Trophoblast cell (in vitro differentiated cells and primary cell): ENCODE results near the gene ZBTB2.
A peak's percentile ranks its signal among the peaks of the same experiment; 100 is the strongest.

Experiments
- DNase-seq, 2 donors: peaks; one replicate each; pipeline ENCODE4 v3.0.0-alpha.2; 2016
- H2AFZ ChIP-seq: 2 replicates; pipeline ENCODE4 v1.6.1; 2013; ENCODE audit warnings: low read length, moderate library complexity, mild to moderate bottlenecking; ENCODE audit not compliant: insufficient read depth, poor library complexity
- H2AK5ac ChIP-seq: 2 replicates; pipeline ENCODE4 v1.6.1; 2013; ENCODE audit warnings: mild to moderate bottlenecking, low read length
- H2BK120ac ChIP-seq: 2 replicates; pipeline ENCODE4 v1.6.1; 2013; ENCODE audit warnings: low read length, mild to moderate bottlenecking, moderate library complexity; ENCODE audit not compliant: insufficient read depth, poor library complexity
- H2BK12ac ChIP-seq: 2 replicates; pipeline ENCODE4 v1.6.1; 2013; ENCODE audit warnings: mild to moderate bottlenecking, low read length, moderate library complexity
- H2BK5ac ChIP-seq: 2 replicates; pipeline ENCODE4 v1.6.1; 2013; ENCODE audit warnings: low read length, low read depth, moderate library complexity, mild to moderate bottlenecking; ENCODE audit not compliant: poor library complexity
- H3K14ac ChIP-seq: 2 replicates; pipeline ENCODE4 v1.6.1; 2013; ENCODE audit warnings: mild to moderate bottlenecking, low read length
- H3K18ac ChIP-seq: 2 replicates; pipeline ENCODE4 v1.6.1; 2013; ENCODE audit warnings: mild to moderate bottlenecking, low read length
- H3K23ac ChIP-seq: 2 replicates; pipeline ENCODE4 v1.6.1; 2013; ENCODE audit warnings: low read length
- H3K27ac ChIP-seq: 2 replicates; pipeline ENCODE4 v1.5.1; 2013; ENCODE audit warnings: low read depth, mild to moderate bottlenecking, inconsistent platforms, low read length, moderate library complexity
- H3K27me3 ChIP-seq: 2 replicates; pipeline ENCODE4 v1.6.1; 2013; ENCODE audit warnings: inconsistent platforms, mild to moderate bottlenecking, low read length, moderate library complexity; ENCODE audit not compliant: insufficient read depth
- H3K36me3 ChIP-seq, 2 experiments: 1 replicate in 1 of 2; 2 replicates in 1 of 2; pipeline ENCODE4 v1.6.1; 2013; ENCODE audit warnings: low read length in 2 of 2, mild to moderate bottlenecking in 2 of 2, moderate library complexity in 1 of 2; ENCODE audit not compliant: insufficient read depth in 2 of 2, control insufficient read depth in 1 of 2
- H3K4ac ChIP-seq: 2 replicates; pipeline ENCODE4 v1.6.1; 2013; ENCODE audit warnings: low read depth, mild to moderate bottlenecking, low read length, moderate library complexity
- H3K4me1 ChIP-seq, 2 experiments: 1 replicate in 1 of 2; 2 replicates in 1 of 2; pipeline ENCODE4 v1.6.1; 2013; ENCODE audit warnings: low read length in 2 of 2, mild to moderate bottlenecking in 2 of 2, moderate library complexity in 1 of 2; ENCODE audit not compliant: insufficient read depth in 2 of 2, control insufficient read depth in 1 of 2
- H3K4me2 ChIP-seq: 2 replicates; pipeline ENCODE4 v1.6.1; 2013; ENCODE audit warnings: inconsistent platforms, mild to moderate bottlenecking, low read length, moderate library complexity
- H3K4me3 ChIP-seq: 2 replicates; pipeline ENCODE4 v1.5.1; 2013; ENCODE audit warnings: mild to moderate bottlenecking, low read depth, low read length, inconsistent platforms
- H3K79me1 ChIP-seq: one replicate; pipeline ENCODE4 v1.6.1; 2013; ENCODE audit warnings: low read length
- H3K79me2 ChIP-seq: 2 replicates; pipeline ENCODE4 v1.6.1; 2013; ENCODE audit warnings: low read length, mild to moderate bottlenecking; ENCODE audit not compliant: control insufficient read depth, insufficient read depth, poor library complexity
- H3K9ac ChIP-seq: 2 replicates; pipeline ENCODE4 v1.6.1; 2013; ENCODE audit warnings: mild to moderate bottlenecking, low read length
- H3K9me3 ChIP-seq: 2 replicates; pipeline ENCODE4 v1.6.1; 2013; ENCODE audit warnings: low read depth, mild to moderate bottlenecking, control low read depth, inconsistent platforms, low read length; ENCODE audit not compliant: insufficient read depth
- H4K12ac ChIP-seq: 2 replicates; pipeline ENCODE4 v1.6.1; 2013; ENCODE audit warnings: low read depth, mild to moderate bottlenecking, low read length, moderate library complexity
- H4K8ac ChIP-seq: 2 replicates; pipeline ENCODE4 v1.6.1; 2013; ENCODE audit warnings: low read depth, mild to moderate bottlenecking, low read length, moderate library complexity
- H4K91ac ChIP-seq: one replicate; pipeline ENCODE4 v1.6.1; 2013; ENCODE audit warnings: low read depth, mild to moderate bottlenecking, low read length, moderate library complexity
- WGBS: extraction: QIAGEN DNeasy Blood & Tissue Kit; methylation state at CpG from one replicate; pipeline ENCODE4 v1.1.7; 2013; ENCODE audit warnings: missing lambda C conversion rate; ENCODE audit not compliant: insufficient read length, insufficient coverage; ENCODE audit errors: extremely low coverage; 5-methylcytosine and 5-hydroxymethylcytosine counted together

ZBTB2 gene

DNA sequence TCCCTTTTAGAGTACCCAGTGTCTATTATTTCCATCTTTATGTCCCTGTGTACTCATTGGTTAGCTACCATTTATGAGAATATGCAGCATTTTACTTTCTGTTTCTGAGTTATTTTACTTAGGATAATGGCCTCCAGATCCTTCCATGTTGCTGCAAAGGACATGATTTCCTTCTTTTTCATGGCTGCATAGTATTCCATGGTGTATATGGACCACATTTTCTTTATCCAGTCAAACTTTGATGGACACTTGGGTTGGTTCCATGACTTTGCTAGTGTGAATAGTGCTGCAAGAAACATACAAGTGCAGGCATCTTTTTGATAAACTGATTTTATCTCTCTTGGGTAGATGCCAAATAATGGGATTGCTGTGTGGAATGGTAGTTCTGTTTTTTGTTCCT is 55.4 kb downstream of the ZBTB2 start:
- Histone ChIP-seq H3K27me3 (no peaks in the 10 kb centered on the region), H3K36me3 (no peaks in the 10 kb centered on the region), H3K4ac (no peak overlapping the region), H3K27ac (no peak overlapping the region), H3K9ac (no peak overlapping the region), H3K14ac (no peak overlapping the region), H2AFZ (no peak overlapping the region), H4K91ac (no peak overlapping the region), H3K9me3 (no peaks in the 10 kb centered on the region), H2BK120ac (no peak overlapping the region), H3K4me3 (no peak overlapping the region), H3K4me1 (no peaks in the 10 kb centered on the region), H4K12ac (no peak overlapping the region), H3K79me2 (no peaks in the 10 kb centered on the region), H2AK5ac (no peak overlapping the region), H3K4me2 (no peak overlapping the region), H3K23ac (no peak overlapping the region), H3K79me1 (no peaks in the 10 kb centered on the region), H4K8ac (no peak overlapping the region), H2BK12ac (no peak overlapping the region), H3K18ac (no peak overlapping the region), H2BK5ac (no peak overlapping the region)
- no peak for DNase-seq

DNA sequence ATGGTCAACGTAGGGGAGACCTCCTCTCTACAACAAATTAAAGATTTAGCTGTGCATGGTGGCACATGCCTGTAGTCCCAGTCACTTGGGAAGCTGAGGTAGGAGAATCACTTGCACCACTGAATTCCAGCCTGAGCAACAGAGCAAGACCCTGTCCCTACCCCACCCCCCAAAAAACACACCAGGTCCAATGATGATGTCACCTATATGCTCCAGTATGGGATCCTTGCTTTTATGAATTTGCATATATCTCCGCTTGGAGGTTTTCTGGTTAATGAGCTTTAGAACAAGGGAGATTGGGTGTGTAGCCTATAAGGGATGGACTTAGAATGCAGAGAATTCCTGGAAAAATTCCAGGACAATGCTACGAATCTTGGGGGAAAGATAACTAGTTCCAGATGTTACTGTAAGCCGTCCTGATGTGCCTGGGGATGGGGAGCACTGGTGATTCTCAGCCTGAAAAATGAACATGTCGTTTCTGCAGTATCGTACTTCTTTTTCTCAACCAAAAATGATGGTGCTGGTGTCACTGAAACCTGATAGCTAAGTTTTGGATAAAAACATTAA is 61.1 kb downstream of the ZBTB2 start:
- H3K18ac ChIP-seq: no peak overlapping the region
- H3K79me2 ChIP-seq: no peaks in the 10 kb centered on the region
- H4K91ac ChIP-seq: no peak overlapping the region
- H2BK12ac ChIP-seq: no peak overlapping the region
- H3K4me3 ChIP-seq: no peak overlapping the region
- no peak overlapping the region for H4K8ac ChIP-seq
- DNase-seq: no peak
- WGBS: no CpG with 5 or more reads among the region's 6 CpGs
- H3K27ac ChIP-seq: no peak overlapping the region
- peaks cover 0 to 4% of the 10 kb centered on the region in 2 experiments for H3K4me1 ChIP-seq
- no peak overlapping the region for H2BK120ac ChIP-seq
- no peak overlapping the region for H3K9ac ChIP-seq
- no peak overlapping the region for H3K4me2 ChIP-seq
- no peaks in the 10 kb centered on the region for H3K9me3 ChIP-seq
- no peak overlapping the region for H2BK5ac ChIP-seq
- no peak overlapping the region for H2AK5ac ChIP-seq
- H4K12ac ChIP-seq: no peak overlapping the region
- no peak overlapping the region for H3K23ac ChIP-seq
- no peaks in the 10 kb centered on the region for H3K79me1 ChIP-seq
- H3K36me3 ChIP-seq: no peaks in the 10 kb centered on the region
- H2AFZ ChIP-seq: no peak overlapping the region
- no peak overlapping the region for H3K14ac ChIP-seq
- H3K27me3 ChIP-seq: no peaks in the 10 kb centered on the region
- H3K4ac ChIP-seq: no peak overlapping the region

DNA sequence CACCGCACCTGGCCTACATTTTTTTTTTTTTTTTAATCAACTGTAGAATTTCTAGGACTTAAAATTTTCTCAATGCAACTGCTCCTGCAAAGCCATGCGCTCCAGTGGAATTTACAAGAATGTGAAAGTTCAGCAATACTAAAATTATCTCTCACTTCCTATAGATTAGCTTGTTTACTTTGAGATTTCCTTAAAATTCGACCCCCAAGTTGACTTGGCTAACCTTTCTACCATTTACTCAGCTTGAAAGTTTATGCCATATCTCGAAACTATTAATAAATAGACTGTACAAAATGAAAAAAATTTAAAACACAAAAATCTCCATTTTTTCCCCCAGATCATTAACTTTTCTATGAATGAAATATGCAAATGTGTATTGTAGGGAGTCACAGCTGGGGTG is 64.3 kb downstream of the ZBTB2 start:
- H3K36me3 ChIP-seq: no peaks in the 10 kb centered on the region
- no peak overlapping the region for H4K8ac ChIP-seq
- H3K27me3 ChIP-seq: no peaks in the 10 kb centered on the region
- no peak overlapping the region for H3K23ac ChIP-seq
- no peak overlapping the region for H4K91ac ChIP-seq
- H3K79me1 ChIP-seq: no peaks in the 10 kb centered on the region
- no peak overlapping the region for H3K4me2 ChIP-seq
- no peak overlapping the region for H2AK5ac ChIP-seq
- H2AFZ ChIP-seq: no peak overlapping the region
- peaks cover 0 to 4% of the 10 kb centered on the region in 2 experiments for H3K4me1 ChIP-seq
- H3K9ac ChIP-seq: no peak overlapping the region
- no peak overlapping the region for H3K4me3 ChIP-seq
- no peak overlapping the region for H2BK120ac ChIP-seq
- no peak overlapping the region for H3K14ac ChIP-seq
- no peaks in the 10 kb centered on the region for H3K79me2 ChIP-seq
- H2BK5ac ChIP-seq: no peak overlapping the region
- no peak overlapping the region for H3K4ac ChIP-seq
- no CpG with 5 or more reads among the region's 4 CpGs for WGBS
- no peak overlapping the region for H3K18ac ChIP-seq
- H3K27ac ChIP-seq: no peak overlapping the region
- H2BK12ac ChIP-seq: no peak overlapping the region
- no peaks in the 10 kb centered on the region for H3K9me3 ChIP-seq
- no peak overlapping the region for H4K12ac ChIP-seq
- no peak for DNase-seq

DNA sequence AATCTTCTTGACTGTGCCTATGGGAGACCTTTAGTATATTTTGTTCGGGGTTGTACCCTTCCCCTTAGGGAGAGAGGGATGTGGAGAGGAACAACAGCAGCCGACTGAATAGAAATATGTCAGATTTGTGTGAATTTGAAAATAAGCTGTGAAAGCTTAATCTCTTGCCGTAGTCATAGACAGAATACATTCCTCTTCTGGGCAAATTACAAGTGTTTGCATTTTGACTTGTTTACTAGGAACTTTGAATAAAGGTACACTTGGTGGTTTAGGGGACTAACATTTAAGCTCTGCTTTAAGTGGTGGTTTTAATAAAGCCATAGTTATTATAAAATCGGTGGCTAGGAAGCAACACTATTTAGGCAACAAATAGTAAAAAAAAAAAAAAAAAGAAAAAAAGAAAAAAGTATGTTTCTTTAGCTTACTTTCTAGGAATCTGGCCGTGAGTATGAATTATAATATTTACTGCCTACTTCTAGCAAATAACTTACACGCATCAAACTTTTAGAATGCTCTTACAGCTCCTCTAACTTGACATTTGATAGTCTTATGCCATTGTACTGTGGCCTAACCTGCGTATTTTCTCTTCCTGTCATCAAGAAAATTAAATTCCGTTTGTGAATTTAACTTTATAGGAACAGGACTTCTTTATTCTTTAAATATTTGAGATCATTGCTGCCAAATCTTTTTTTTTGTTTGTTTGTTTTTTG is 65.1 kb downstream of the ZBTB2 start:
- no peak overlapping the region for H3K4me3 ChIP-seq
- H3K27ac ChIP-seq: no peak overlapping the region
- H2AK5ac ChIP-seq: no peak overlapping the region
- no peak overlapping the region for H3K14ac ChIP-seq
- no peak overlapping the region for H4K12ac ChIP-seq
- H3K4ac ChIP-seq: no peak overlapping the region
- H2BK120ac ChIP-seq: no peak overlapping the region
- no peaks in the 10 kb centered on the region for H3K9me3 ChIP-seq
- no peak overlapping the region for H4K91ac ChIP-seq
- no peak overlapping the region for H2AFZ ChIP-seq
- DNase-seq: no peak
- no peak overlapping the region for H3K9ac ChIP-seq
- no peaks in the 10 kb centered on the region for H3K36me3 ChIP-seq
- no peak overlapping the region for H3K18ac ChIP-seq
- H2BK5ac ChIP-seq: no peak overlapping the region
- no peak overlapping the region for H4K8ac ChIP-seq
- no peak overlapping the region for H3K23ac ChIP-seq
- H2BK12ac ChIP-seq: no peak overlapping the region
- no peaks in the 10 kb centered on the region for H3K79me1 ChIP-seq
- no CpG with 5 or more reads among the region's 8 CpGs for WGBS
- H3K4me1 ChIP-seq: peaks cover 0 to 4% of the 10 kb centered on the region in 2 experiments
- H3K27me3 ChIP-seq: no peaks in the 10 kb centered on the region
- H3K79me2 ChIP-seq: no peaks in the 10 kb centered on the region
- H3K4me2 ChIP-seq: peak overlapping the region; percentile 79
